ENCODE measurements around the gene NFILZ.

- TF ChIP-seq POLR2A (IDR thresholded peaks at IDR 0.05) = no peak
- TF ChIP-seq CTCF (IDR thresholded peaks at IDR 0.05) = no peak
- TF ChIP-seq POLR2AphosphoS5 (IDR thresholded peaks at IDR 0.05) = no peak
Measured at GRCh38 chr19:8648240-8648639, 17.8 kb downstream of the NFILZ start.
